ENCODE measurements around the gene EZH2.

GRCh38 chr7:148884299-148885022, 370 bp upstream of the EZH2 start:
- TF ChIP-seq CTCF (IDR thresholded peaks at IDR 0.05) = no peak
- TF ChIP-seq POLR2A (IDR thresholded peaks at IDR 0.05) = peak; percentile 92

Measured in right lobe of liver (tissue), 4 donors.